ENCODE data around the gene LMAN2. TPM values are rescaled to one million over a fixed set of nuclear protein-coding genes. Genes with fewer than 3 reads are reported as not detected.

Gene LMAN2
- total RNA-seq, 1 donor from 2014 or later = 103 TPM

DNA sequence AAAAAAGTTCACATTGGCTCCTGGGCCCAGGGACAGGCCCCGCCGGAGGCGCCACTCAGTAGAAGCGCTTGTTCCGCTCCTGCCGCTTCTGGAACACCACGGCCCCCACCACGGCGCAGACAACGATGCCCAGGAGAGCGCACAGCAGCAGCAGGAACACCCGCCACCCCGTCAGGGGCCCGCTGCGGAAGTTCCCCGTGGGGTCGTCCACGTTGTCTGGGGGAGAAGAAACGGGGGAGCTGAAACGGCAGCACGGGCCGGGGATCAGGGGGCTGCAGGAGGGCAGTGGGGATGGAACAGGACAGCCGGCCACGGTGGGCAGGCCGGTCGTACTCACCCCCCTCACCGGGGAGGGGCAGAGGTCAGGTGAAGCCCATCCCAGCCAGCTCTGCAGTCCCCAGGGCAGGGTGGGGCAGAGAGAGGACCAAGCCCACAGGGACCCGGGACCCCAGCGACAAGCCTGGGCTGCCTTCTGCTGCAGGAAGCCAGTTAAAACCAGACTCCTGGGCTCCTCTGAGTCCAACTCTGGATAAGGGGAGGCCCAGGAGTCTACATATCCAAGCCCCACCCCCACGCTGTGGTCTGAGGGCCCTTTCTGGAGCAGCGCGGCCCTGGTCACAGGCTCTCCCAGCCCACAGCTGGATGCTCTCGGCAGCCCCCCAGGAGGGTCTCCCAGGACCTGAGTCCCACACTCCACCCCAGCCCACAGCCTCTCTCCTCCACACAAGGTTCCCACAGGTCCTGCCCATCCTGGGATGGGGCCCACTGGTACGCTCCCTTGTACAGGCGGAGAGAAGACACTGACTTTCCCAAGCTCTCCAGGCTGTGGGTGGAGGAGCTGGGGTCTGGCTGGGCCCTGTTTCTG, 19.2 kb downstream of the LMAN2 start:
- no peaks in the 10 kb centered on the region for H3K9me3 Mint-ChIP-seq (ENCODE audit: unreplicated experiment)

DNA sequence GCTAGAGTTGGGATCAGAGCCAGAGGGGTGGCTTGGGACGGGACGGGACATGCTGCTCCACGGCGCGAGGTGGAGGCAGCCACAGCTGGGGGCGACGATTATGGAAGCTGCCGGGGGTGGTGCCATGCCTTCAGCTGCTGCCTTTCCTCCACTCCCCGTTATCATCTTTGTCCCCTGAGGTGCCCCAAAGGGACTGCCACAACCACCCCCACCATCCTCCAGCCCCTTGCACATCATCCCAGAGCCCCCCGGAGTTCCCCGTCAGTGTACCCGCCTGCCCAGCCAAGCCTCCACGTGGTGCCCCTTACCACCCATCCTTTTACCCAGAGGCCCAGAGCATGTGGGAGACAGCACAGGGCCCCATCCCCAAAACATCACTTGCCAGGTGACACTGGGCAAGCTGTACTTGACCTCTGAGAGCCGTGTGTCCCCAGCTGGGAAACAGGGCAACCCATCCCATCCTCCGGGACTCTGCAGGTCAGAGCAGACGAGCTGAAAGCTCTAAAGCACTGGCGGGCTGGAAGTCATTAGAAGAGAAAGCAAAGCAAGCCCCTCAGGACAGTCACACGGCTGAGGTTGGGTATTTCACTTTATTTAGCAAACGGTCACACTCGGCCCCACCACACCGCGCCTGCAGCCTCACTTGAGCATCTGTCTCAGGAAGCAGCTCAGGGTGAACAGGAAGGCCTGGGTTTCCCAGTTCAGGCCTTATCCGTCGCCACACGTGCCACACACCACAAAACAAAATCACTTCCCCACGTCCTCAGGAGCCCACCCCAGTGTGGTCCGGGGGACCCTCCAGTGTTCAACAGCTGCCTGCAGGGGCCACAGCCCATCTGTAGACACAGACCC, 20.3 kb downstream of the LMAN2 start:
- no peak for FAIRE-seq
- Mint-ChIP-seq H3K9me3 (ENCODE audit: unreplicated experiment) (no peaks in the 10 kb centered on the region), H3K27me3 (ENCODE audit: low read depth, unreplicated experiment) (no peaks in the 10 kb centered on the region), H3K4me1 (ENCODE audit: low read depth, unreplicated experiment) (peaks cover 8% of the 10 kb centered on the region), H3K4me3 (ENCODE audit: unreplicated experiment) (no peak overlapping the region), H3K36me3 (ENCODE audit: low read depth, unreplicated experiment) (peaks cover 23% of the 10 kb centered on the region), H3K27ac (ENCODE audit: unreplicated experiment) (no peak overlapping the region)
- H3K4me1 ChIP-seq (ENCODE audit: insufficient read depth, low read length) = peaks cover 15% of the 10 kb centered on the region
- peaks cover 11% of the 10 kb centered on the region for H3K36me3 ChIP-seq (ENCODE audit: insufficient read depth, low read length)
- no peak overlapping the region for H3K27ac ChIP-seq (ENCODE audit: low read depth, low read length)
- H3K4me3 ChIP-seq (ENCODE audit: insufficient read depth, low read depth, low read length) = no peak overlapping the region
- no peak overlapping the region for H2AFZ ChIP-seq (ENCODE audit: low read depth, low read length)
- H3K9me3 ChIP-seq (ENCODE audit: insufficient read depth, low read depth, low read length) = no peaks in the 10 kb centered on the region
- H3K4me2 ChIP-seq (ENCODE audit: low read length) = no peak overlapping the region
- peaks cover 46% of the 10 kb centered on the region for H4K20me1 ChIP-seq (ENCODE audit: insufficient read depth, low read length)
- TF ChIP-seq, protein P1, sequence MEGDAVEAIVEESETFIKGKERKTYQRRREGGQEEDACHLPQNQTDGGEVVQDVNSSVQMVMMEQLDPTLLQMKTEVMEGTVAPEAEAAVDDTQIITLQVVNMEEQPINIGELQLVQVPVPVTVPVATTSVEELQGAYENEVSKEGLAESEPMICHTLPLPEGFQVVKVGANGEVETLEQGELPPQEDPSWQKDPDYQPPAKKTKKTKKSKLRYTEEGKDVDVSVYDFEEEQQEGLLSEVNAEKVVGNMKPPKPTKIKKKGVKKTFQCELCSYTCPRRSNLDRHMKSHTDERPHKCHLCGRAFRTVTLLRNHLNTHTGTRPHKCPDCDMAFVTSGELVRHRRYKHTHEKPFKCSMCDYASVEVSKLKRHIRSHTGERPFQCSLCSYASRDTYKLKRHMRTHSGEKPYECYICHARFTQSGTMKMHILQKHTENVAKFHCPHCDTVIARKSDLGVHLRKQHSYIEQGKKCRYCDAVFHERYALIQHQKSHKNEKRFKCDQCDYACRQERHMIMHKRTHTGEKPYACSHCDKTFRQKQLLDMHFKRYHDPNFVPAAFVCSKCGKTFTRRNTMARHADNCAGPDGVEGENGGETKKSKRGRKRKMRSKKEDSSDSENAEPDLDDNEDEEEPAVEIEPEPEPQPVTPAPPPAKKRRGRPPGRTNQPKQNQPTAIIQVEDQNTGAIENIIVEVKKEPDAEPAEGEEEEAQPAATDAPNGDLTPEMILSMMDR (IDR thresholded peaks at IDR 0.05; ENCODE audit: insufficient read depth, low read depth, low read length) = no peak
- peaks cover 7% of the 10 kb centered on the region for H3K79me2 ChIP-seq (ENCODE audit: insufficient read depth, low read length)
- no peaks in the 10 kb centered on the region for H3K27me3 ChIP-seq (ENCODE audit: insufficient read depth, low read length)
- no peak for DNase-seq (ENCODE audit: low read depth)
- H3K9ac ChIP-seq (ENCODE audit: low read length) = no peak overlapping the region

More for the DNA sequence above, 19.2 kb downstream of the LMAN2 start:
- Histone ChIP-seq H3K27me3 (ENCODE audit: insufficient read depth, low read length) (no peaks in the 10 kb centered on the region), H3K4me2 (ENCODE audit: low read length) (no peak overlapping the region), H4K20me1 (ENCODE audit: insufficient read depth, low read length) (peaks cover 49% of the 10 kb centered on the region), H3K9me3 (ENCODE audit: insufficient read depth, low read depth, low read length) (no peaks in the 10 kb centered on the region), H3K9ac (ENCODE audit: low read length) (no peak overlapping the region), H3K4me3 (ENCODE audit: insufficient read depth, low read depth, low read length) (no peak overlapping the region), H3K79me2 (ENCODE audit: insufficient read depth, low read length) (peaks cover 7% of the 10 kb centered on the region), H3K36me3 (ENCODE audit: insufficient read depth, low read length) (peaks cover 11% of the 10 kb centered on the region), H2AFZ (ENCODE audit: low read depth, low read length) (no peak overlapping the region), H3K27ac (ENCODE audit: low read depth, low read length) (no peak overlapping the region), H3K4me1 (ENCODE audit: insufficient read depth, low read length) (peaks cover 11% of the 10 kb centered on the region)
- no peak for DNase-seq (ENCODE audit: low read depth)
- FAIRE-seq = no peak
- Mint-ChIP-seq H3K27ac (ENCODE audit: unreplicated experiment) (no peak overlapping the region), H3K27me3 (ENCODE audit: low read depth, unreplicated experiment) (no peaks in the 10 kb centered on the region), H3K36me3 (ENCODE audit: low read depth, unreplicated experiment) (peaks cover 23% of the 10 kb centered on the region), H3K4me1 (ENCODE audit: low read depth, unreplicated experiment) (peaks cover 7% of the 10 kb centered on the region), H3K4me3 (ENCODE audit: unreplicated experiment) (no peak overlapping the region)
- TF ChIP-seq EZH2 (IDR thresholded peaks at IDR 0.05; ENCODE audit: insufficient read depth, low read length) = no peak
- TF ChIP-seq, protein P1 (IDR thresholded peaks at IDR 0.05; ENCODE audit: insufficient read depth, low read depth, low read length) = no peak

All from astrocyte (in vitro differentiated cells and primary cell).